Motor neuron (in vitro differentiated cells): Measurements from ENCODE around the gene TMEM117. TPM values are rescaled to one million over a fixed set of nuclear protein-coding genes. Genes with fewer than 3 reads are reported as not detected.

ENCODE experiments used
- ATAC-seq, 8 experiments: fragments of 200-7000 bp; cut with Tn5 transposase; replicated peaks in 6 of 8; 2 replicates each; pipeline ENCODE4 v1.8.0; 2021; ENCODE audit warnings: mild to moderate bottlenecking in 8 of 8, moderate library complexity in 8 of 8
- H3K27ac ChIP-seq, 2 donors: fragments of 250-450 bp; sonication (Bioruptor Pico); 2 replicates each; pipeline ENCODE4 v1.9.0; 2021; ENCODE audit warnings: antibody characterized with exemption in 2 of 2, mild to moderate bottlenecking in 2 of 2, moderate library complexity in 1 of 2
- H3K4me1 ChIP-seq, 2 donors: fragments of 250-450 bp; sonication (Bioruptor Pico); replicated peaks in 1 of 2; 2 replicates each; pipeline ENCODE4 v1.6.1; 2021; ENCODE audit warnings: antibody characterized with exemption in 2 of 2, mild to moderate bottlenecking in 2 of 2, moderate library complexity in 1 of 2
- H3K4me3 ChIP-seq, 5 donors: fragments of 250-450 bp; sonication (Bioruptor Pico); 2 replicates each; pipeline ENCODE4 v1.9.0; 2021; ENCODE audit warnings: antibody characterized with exemption in 5 of 5, mild to moderate bottlenecking in 5 of 5, moderate library complexity in 4 of 5
- WGBS, 10 experiments: fragments of 450-650 bp; shearing (Covaris generic); methylation state at CpG; one replicate each; pipeline ENCODE4 v1.0.0; 2022; 5-methylcytosine and 5-hydroxymethylcytosine counted together
- in situ Hi-C, 9 experiments: fragments of 400-800 bp; cut with MboI; loops; one replicate each; pipeline ENCODE4 v1.15.0; 2021; ENCODE audit warnings: low sequenced_read_pairs in 9 of 9, low pct_unique_long_range_greater_than_20kb in 2 of 9; ENCODE audit not compliant: unreplicated experiment in 9 of 9
- total RNA-seq, 8 experiments: library from RNA; unstranded; fragments of 300-600 nt; gene quantifications; 2 replicates each; pipeline versions ENCODE4 v1.2.3 to v1.2.4, GENCODE V29; 2022

TMEM117 gene
- total RNA-seq, 8 experiments from 2014 or later: 3.1 to 13.2 (median 7.0) TPM

DNA sequence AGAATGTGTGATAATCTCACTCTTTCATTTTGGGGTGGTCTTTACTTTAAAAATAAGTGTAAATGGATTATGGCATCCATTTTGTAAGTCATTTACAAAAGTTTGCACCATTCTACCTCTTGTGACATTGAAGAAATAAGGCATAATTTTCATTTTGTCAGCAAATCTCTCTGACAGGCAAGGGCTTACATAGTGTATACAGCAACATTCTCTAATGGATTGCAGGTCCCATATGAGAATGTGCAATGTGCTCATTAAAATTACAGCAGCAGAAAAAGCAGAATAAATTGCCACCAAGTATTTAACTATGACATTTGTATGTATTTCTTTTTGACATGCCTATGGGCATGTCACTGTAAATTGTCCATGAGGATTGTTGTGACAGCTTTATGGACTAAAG, 223.6 kb downstream of the TMEM117 start:
- no peak overlapping the region for H3K27ac ChIP-seq
- no peak overlapping the region for H3K4me3 ChIP-seq
- peaks cover 4 to 14% of the 10 kb centered on the region in 2 donors for H3K4me1 ChIP-seq
- in situ Hi-C loops: no loop called here
- ATAC-seq: no peak

DNA sequence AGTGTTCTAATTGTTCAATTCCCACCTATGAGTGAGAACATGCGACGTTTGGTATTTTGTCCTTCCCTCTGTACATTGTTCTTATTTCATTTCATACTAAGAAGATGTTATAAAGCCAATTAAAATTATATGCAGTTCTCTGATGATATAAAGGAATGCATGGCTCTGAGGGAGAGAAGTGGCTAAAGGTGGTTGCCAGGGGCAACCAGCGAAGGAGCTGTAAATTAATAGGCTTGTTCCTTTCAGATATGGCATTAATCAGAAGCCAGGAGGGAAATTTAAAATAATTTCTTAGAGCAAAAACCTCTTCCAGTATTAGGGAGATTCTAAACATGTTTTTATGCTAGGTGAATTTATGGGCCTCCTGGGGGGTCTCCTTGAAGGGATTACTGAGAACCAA, 227.8 kb downstream of the TMEM117 start:
- in situ Hi-C loops: no loop called here
- 60 to 100% (median 82%) methylated on average over 1 to 3 of the region's 3 CpGs; no CpG with 5 or more reads in 4 of the 10 experiments for WGBS, 10 experiments
- Histone ChIP-seq H3K4me1 (peaks cover 4 to 14% of the 10 kb centered on the region in 2 donors), H3K27ac (no peak overlapping the region), H3K4me3 (no peak overlapping the region)
- ATAC-seq: peak in 1 of 8 experiments; percentile 41

DNA sequence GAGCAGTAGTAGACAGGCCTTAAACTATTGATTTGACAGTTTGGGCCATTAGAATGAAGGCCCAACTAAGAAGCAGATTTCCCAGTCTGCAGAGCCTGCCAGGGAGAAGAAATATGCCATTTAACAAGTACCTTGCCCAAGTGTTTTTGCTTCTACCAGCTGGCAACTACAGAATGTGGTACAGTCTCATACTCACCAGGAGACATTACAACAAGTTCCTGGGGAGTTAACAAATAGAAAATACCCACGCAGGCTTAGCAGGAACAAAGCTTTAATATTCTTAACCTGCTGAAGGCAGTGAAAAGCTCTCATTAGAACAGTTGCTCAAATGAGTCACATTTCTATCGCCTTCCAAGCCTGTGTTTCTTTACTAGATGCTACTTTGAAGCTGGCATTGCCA, 241.0 kb downstream of the TMEM117 start:
- in situ Hi-C loops: no loop called here

DNA sequence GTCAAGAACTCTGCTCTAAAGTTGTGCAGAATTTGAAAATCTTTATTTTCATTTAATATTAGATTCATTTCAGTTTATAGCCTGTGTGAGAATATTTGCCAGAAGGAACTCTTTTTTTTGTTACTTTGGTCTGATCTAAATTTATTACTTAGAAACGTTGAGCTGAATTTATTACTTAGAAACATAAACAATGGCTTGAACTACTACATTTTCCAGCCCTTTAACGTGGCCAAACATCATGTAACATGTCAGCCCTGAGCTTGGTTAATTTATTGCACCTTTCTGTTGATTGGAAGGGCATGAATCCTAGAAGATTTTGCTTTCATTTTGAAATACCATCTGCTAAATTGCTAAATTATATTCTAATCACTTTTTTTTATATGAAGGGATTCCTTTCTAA, 241.4 kb downstream of the TMEM117 start:
- peak in 5 of 8 experiments; percentile 38 to 68 (median 56) for ATAC-seq
- Histone ChIP-seq H3K4me3 (no peak overlapping the region), H3K27ac (no peak overlapping the region), H3K4me1 (peaks cover 0 to 6% of the 10 kb centered on the region in 2 donors)
- WGBS, 10 experiments: 0 to 51% (median 16%) methylated on average over 2 of the region's 2 CpGs; no CpG with 5 or more reads in 2 of the 10 experiments
- in situ Hi-C loops: no loop called here

More for the DNA sequence above, 241.0 kb downstream of the TMEM117 start:
- no peak overlapping the region for H3K27ac ChIP-seq
- H3K4me1 ChIP-seq: peaks cover 0 to 6% of the 10 kb centered on the region in 2 donors
- WGBS, 10 experiments: 20 to 100% (median 71%) methylated on average over 1 to 2 of the region's 2 CpGs; no CpG with 5 or more reads in 1 of the 10 experiments
- peak in 5 of 8 experiments; percentile 25 to 44 (median 39) for ATAC-seq
- no peak overlapping the region for H3K4me3 ChIP-seq

DNA sequence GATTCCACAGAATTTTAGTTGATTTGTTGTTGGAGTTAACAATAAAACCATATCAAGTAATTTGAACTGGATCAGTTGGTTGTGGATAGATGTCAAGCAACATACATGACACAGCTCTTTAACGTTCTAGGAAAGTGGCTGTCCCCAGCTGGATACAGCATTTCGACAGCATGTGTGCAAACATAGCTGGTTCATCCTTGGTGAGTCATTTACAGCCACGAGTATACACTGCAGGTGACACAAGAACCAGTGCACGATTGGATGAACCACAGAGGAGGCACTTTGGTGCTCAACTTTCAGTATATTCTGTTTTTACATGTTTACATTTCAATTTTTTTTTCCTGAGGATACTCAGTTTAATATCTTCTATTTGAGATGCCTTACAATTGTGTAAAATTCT, 242.4 kb downstream of the TMEM117 start:
- Histone ChIP-seq H3K4me3 (no peak overlapping the region), H3K4me1 (peaks cover 0 to 6% of the 10 kb centered on the region in 2 donors), H3K27ac (no peak overlapping the region)
- in situ Hi-C loops: no loop called here
- 40 to 93% (median 80%) methylated on average over 1 to 4 of the region's 4 CpGs for WGBS, 10 experiments
- ATAC-seq: peak in 1 of 8 experiments; percentile 32

DNA sequence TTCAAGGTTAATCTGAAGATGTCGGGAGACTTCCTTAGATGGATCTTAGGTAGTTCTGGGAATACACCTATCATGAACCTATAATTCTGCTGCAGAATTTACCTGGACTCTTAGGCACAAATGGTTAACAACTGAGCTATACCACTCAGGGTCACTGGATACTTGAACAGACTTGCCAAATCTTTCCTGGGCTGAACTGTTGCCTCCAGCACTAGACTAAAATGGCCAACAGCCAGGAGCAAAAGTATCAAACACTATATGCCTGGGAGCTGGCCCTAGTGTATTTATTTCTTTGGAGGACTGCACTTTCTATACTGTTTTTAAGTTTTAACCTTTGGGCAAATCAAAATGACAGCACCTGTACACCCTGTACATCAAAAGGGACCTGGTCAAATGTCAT, 252.8 kb downstream of the TMEM117 start:
- in situ Hi-C loops: no loop called here
- no peak for ATAC-seq
- 50 to 100% (median 100%) methylated on average over 1 of the region's 1 CpG; no CpG with 5 or more reads in 4 of the 10 experiments for WGBS, 10 experiments
- Histone ChIP-seq H3K27ac (no peak overlapping the region), H3K4me3 (no peak overlapping the region), H3K4me1 (no peaks in the 10 kb centered on the region)

DNA sequence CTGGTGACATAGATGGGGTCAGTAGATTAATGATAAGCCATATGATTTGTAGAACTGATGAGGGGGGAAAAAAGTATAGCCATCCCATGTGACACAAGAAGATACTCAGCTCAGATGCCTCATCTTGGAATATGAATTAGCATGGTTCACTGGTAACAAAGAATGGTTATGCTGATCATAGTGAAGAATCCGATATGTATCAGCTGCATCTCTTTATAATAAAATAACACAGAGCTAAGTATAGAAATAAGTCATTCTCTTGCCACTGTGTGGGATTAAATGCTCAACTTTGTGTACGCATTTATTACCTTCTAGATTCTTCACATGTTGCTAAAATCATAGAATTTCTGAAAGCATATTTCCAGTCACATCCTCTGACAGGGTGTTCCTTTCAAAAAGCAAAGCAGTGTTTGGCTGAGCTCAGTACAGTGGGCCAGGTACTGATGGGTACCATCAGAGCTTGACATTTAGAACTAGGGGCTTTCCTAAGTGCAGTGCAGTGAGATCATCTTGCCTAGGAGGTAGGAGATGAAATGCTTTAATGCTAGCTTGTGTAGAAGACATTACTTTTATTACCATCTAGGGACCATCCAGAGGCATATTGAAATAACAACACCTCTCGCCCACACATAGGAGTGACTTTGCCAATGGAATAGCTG, 256.2 kb downstream of the TMEM117 start:
- 40 to 100% (median 85%) methylated on average over 1 to 3 of the region's 3 CpGs for WGBS, 10 experiments
- in situ Hi-C loops: no loop called here
- no peaks in the 10 kb centered on the region for H3K4me1 ChIP-seq
- no peak overlapping the region for H3K27ac ChIP-seq
- ATAC-seq: peak in 6 of 8 experiments; percentile 20 to 77 (median 52)
- H3K4me3 ChIP-seq: no peak overlapping the region

DNA sequence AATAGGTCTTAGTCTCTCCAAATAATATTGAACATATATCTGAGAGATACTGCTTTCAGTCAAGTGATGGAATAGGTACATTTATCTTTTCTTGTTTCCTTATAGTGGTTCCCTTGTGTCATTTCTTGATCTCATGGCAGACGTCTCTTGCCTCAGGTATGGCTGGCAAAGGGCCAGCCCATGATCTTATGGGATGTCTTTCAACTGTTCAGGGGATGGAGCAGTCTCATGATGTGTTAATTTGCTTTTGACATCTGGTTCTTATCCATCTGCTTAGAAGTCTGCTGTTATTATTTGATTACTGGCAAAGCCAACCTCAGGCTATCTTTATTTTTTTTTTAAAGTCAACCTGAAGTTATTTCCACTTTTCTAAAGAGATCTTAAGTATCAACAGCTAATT, 262.9 kb downstream of the TMEM117 start:
- in situ Hi-C loops: no loop called here
- WGBS, 10 experiments: 0 to 100% (median 17%) methylated on average over 1 of the region's 1 CpG; no CpG with 5 or more reads in 5 of the 10 experiments
- Histone ChIP-seq H3K4me3 (no peak overlapping the region), H3K4me1 (peaks cover 0 to 14% of the 10 kb centered on the region in 2 donors), H3K27ac (no peak overlapping the region)
- no peak for ATAC-seq

DNA sequence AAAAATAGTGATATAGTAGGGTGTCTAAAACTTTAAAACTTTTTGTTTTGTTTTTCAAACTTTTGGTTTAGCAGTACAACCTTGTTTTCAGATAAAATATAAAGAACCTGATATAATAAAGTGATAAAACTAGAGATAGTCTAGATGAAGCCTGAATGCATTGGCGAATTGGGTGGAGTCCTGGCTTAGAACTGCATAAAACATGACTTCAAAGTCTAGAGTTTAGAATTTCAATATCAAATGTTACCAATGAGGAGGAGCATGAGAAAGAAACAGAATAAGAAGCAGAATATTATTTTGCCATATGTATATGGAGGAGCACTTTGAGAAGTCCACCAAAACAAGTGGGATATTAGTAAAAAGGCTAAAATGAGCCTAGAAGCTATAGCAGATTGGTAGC, 263.6 kb downstream of the TMEM117 start:
- 36 to 100% (median 88%) methylated on average over 1 of the region's 1 CpG; no CpG with 5 or more reads in 2 of the 10 experiments for WGBS, 10 experiments
- in situ Hi-C loops: no loop called here

DNA sequence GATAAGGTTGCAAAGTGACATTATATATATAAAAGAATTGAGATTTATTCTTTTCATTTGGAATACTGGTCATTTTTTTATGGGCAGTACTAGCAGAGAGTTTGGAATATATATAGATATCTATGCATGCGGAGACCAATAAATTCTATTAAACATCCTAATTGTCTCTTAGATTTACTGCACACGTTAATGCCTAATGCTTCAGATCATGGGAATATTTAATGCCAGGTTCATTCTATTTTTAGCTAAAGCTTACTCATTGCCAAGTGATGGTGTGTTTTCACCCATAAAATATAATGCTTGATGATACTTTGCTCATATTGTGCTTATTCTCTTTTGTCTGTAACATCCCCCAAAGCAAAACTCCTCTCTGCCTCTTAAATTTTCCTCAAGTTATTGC, 264.4 kb downstream of the TMEM117 start:
- WGBS, 10 experiments: 56 to 100% (median 88%) methylated on average over 1 to 2 of the region's 2 CpGs; no CpG with 5 or more reads in 1 of the 10 experiments
- Histone ChIP-seq H3K4me1 (peaks cover 0 to 14% of the 10 kb centered on the region in 2 donors), H3K27ac (no peak overlapping the region), H3K4me3 (no peak overlapping the region)
- in situ Hi-C loops: no loop called here
- ATAC-seq: peak in 5 of 8 experiments; percentile 56 to 95 (median 76)

More for the DNA sequence above, 263.6 kb downstream of the TMEM117 start:
- peak in 2 of 8 experiments; percentile 65 to 66 for ATAC-seq
- Histone ChIP-seq H3K4me3 (no peak overlapping the region), H3K4me1 (peaks cover 0 to 14% of the 10 kb centered on the region in 2 donors), H3K27ac (no peak overlapping the region)

DNA sequence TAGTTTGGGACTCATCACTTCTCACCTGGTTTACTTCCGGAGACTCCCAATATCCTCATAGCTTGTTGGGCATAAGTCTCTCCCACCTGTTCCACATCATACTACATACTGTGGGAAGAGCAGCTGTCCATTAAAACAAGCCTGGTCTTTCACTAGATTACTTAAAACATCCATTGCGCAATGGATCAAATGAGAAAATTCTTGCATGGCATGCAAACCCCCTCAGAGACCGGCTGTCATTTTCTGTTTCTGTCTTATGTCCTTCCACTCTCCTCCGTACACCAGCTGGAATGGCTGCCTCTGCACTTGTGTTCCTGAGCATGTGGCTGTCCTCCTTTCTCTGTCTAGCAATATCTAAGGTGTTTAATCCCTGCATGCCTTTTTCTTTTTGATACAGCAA, 265.6 kb downstream of the TMEM117 start:
- in situ Hi-C loops: no loop called here
- no peak overlapping the region for H3K27ac ChIP-seq
- ATAC-seq: no peak
- 46 to 100% (median 99%) methylated on average over 1 to 4 of the region's 4 CpGs for WGBS, 10 experiments
- H3K4me1 ChIP-seq: peaks cover 0 to 14% of the 10 kb centered on the region in 2 donors
- no peak overlapping the region for H3K4me3 ChIP-seq

DNA sequence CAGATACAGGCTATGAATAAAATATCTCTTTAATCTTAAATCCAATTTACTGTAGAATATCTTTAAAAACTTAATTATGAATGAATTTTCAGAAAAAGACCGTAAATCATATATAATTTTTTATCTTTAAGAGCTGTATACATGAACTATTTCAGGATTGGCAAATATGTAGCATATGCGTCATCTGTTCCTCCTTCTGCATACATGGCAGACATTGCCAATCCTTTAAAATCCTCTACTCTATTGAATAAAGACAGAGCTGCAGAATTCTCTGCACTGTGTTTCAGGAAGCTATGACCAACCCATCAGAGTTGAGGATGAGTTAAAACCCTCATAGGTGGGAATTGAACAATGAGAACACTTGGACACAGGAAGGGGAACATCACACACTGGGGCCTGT, 279.0 kb downstream of the TMEM117 start:
- WGBS, 10 experiments: 71 to 100% (median 92%) methylated on average over 1 to 2 of the region's 2 CpGs; no CpG with 5 or more reads in 2 of the 10 experiments
- ATAC-seq: no peak
- H3K4me3 ChIP-seq: no peak overlapping the region
- in situ Hi-C loops: no loop called here
- H3K27ac ChIP-seq: no peak overlapping the region
- no peaks in the 10 kb centered on the region for H3K4me1 ChIP-seq

DNA sequence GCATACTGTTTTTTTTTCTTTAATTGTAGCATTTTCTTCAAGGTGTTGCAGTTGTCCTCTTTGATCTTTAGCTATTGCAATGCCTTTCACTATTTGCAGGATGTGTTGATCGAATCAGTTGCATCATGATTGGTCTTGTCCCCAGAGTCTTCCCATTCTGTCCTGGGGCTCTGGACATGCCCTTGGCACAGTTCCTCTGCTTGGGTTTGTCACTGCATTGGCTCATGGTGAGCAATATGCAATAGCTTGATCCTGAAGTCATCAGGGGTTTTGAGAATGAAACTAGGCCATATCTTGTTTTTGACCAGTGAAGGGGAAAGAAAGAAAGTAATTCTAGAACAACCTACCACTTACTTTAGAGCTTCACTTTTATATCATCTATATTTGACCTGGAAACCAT, 281.5 kb downstream of the TMEM117 start:
- Histone ChIP-seq H3K4me3 (no peak overlapping the region), H3K4me1 (no peaks in the 10 kb centered on the region), H3K27ac (no peak overlapping the region)
- 0 to 100% (median 80%) methylated on average over 1 of the region's 1 CpG; no CpG with 5 or more reads in 1 of the 10 experiments for WGBS, 10 experiments
- peak in 2 of 8 experiments; percentile 58 to 77 for ATAC-seq
- in situ Hi-C loops: no loop called here

DNA sequence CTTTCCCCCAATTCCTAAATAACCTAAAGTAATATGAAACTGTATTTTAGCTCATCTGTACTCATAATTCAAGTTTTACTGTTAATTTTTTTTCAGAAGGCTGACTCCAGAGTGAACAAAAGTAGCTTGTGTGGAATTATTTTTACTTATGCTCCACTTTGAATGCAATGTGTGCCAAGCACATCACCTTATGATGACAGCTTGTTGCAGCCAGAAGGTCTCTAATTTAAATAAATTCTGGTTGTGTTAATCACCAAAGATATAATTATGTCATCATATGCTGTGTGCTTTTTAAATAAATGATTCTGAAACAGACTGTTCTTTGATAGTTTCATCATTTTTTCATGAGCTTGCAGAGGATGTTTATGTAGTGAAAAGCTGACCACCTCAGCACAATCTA, 283.1 kb downstream of the TMEM117 start:
- in situ Hi-C loops: no loop called here
- Histone ChIP-seq H3K4me3 (no peak overlapping the region), H3K4me1 (no peaks in the 10 kb centered on the region), H3K27ac (no peak overlapping the region)
- peak in 1 of 8 experiments; percentile 23 for ATAC-seq
